ENCODE results near the gene ATP13A5. TPM values are rescaled to one million over a fixed set of nuclear protein-coding genes. Genes with fewer than 3 reads are reported as not detected.

ATP13A5 gene
- total RNA-seq, 1 donor from 2014 or later, result not detected

GRCh38 chr3:193237030-193237429 lies 141.5 kb downstream of the ATP13A5 start:
- no peak overlapping the region for H3K4me3 ChIP-seq (ENCODE audit: low read depth, low read length)
- TF ChIP-seq CTCF (conservative IDR thresholded peaks at IDR 0.05; ENCODE audit: low read depth, low read length), result no peak
- no peak for DNase-seq (ENCODE audit: low read depth)

DNA sequence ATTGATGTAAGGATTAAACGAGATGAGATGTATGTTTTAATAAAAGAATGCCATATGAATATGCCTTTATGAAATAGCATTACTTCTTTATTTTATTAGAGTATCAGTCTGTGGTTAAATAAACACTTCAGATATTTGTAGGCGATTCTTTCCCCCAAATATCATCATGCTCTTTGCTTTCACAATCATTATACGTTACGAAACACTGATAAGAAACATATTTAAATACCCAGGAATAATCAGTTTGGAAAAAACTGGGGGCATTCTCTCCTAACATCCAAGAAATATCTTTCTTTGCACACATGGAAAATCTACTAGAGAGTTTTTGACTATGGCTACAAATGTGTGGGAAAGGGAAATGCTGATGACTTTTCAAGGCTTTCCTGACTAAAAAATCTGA lies 142.0 kb downstream of the ATP13A5 start:
- TF ChIP-seq CTCF (conservative IDR thresholded peaks at IDR 0.05; ENCODE audit: low read depth, low read length), result no peak
- no peak overlapping the region for H3K4me3 ChIP-seq (ENCODE audit: low read depth, low read length)
- no peak for DNase-seq (ENCODE audit: low read depth)

DNA sequence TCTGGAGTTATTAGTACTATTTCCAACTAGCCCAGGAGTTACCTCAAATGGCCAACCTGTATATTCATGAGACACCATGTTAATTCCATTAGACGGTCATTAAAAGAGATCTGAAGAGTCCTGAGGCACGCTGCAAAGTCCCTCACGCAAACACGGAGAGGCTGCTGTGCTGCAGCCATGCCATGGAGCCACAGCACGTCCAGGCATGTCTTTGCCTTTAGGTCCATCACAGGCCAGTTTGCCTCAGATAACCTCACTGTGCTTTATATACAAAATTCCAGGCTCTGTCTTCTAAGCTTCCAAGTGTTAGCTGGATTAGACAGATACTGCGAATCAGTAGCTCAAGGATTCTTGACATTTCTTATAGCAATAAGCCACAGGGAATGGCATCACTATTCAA lies 147.4 kb downstream of the ATP13A5 start:
- H3K4me3 ChIP-seq (ENCODE audit: low read depth, low read length), result no peak overlapping the region
- no peak for DNase-seq (ENCODE audit: low read depth)
- no peak for TF ChIP-seq CTCF (conservative IDR thresholded peaks at IDR 0.05; ENCODE audit: low read depth, low read length)

- no peak for DNase-seq (ENCODE audit: low read depth)
- no peak for TF ChIP-seq CTCF (conservative IDR thresholded peaks at IDR 0.05; ENCODE audit: low read depth, low read length)
- H3K4me3 ChIP-seq (ENCODE audit: low read depth, low read length), result no peak overlapping the region
Observed at GRCh38 chr3:193230610-193231009, 147.9 kb downstream of the ATP13A5 start.

DNA sequence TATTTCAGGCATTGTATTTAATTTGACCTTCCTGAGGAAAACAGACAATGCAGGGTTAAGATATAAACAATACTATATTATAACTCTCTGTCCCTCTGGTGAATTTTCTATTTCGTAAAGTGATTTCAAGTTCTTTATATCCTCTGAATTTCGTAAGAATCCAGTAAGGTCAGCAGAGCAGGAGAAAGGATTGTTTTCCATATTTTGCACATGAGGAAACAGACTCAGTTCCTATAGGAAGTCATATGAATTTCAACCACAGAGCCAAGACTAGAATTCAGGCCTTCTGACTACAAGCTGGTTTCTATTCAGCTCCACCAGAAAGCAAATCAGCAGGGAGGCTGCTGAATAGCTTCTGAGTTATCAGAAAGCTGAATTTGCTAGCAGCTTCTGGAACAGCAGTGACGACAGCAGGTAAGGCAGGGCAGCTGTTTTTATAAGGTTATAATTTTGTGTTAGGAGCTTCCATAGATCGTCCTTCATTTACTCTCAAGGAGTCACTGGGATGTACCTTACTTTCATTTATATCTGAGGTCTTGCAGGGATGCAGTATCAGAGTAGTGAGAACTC lies 148.6 kb downstream of the ATP13A5 start:
- DNase-seq (ENCODE audit: low read depth), result no peak
- TF ChIP-seq CTCF (conservative IDR thresholded peaks at IDR 0.05; ENCODE audit: low read depth, low read length), result no peak
- H3K4me3 ChIP-seq (ENCODE audit: low read depth, low read length), result no peak overlapping the region

- TF ChIP-seq CTCF (conservative IDR thresholded peaks at IDR 0.05; ENCODE audit: low read depth, low read length), result no peak
- H3K4me3 ChIP-seq (ENCODE audit: low read depth, low read length), result no peak overlapping the region
Observed at GRCh38 chr3:193228206-193228605, 150.3 kb downstream of the ATP13A5 start.

More at GRCh38 chr3:193228206-193228605, 150.3 kb downstream of the ATP13A5 start:
- no peak for DNase-seq (ENCODE audit: low read depth)

Measured in epithelial cell of proximal tubule (primary cell).